Cardiac muscle cell (in vitro differentiated cells and primary cell): ENCODE data around the gene TPSD1. TPM values are rescaled to one million over a fixed set of nuclear protein-coding genes. Genes with fewer than 3 reads are reported as not detected.
A peak's percentile ranks its signal among the peaks of the same experiment; 100 is the strongest.

Experiments used
- DNase-seq, 2 donors: peaks; one replicate each; pipeline versions ENCODE4 v3.0.0 to v3.0.0-alpha.2; 2010 to 2017; ENCODE audit warnings: low read depth in 1 of 2, low spot score in 1 of 2
- H3K27ac ChIP-seq: fragments of 200-600 bp; sonication (generic); 2 replicates; pipeline ENCODE4 v1.5.1; 2016
- H3K27me3 ChIP-seq: fragments of 200-600 bp; sonication (generic); 2 replicates; pipeline ENCODE4 v1.6.0; 2016; ENCODE audit warnings: control low read depth
- H3K36me3 ChIP-seq: fragments of 200-600 bp; sonication (generic); 2 replicates; pipeline ENCODE4 v1.5.1; 2016; ENCODE audit warnings: control low read depth
- H3K4me1 ChIP-seq: fragments of 200-600 bp; sonication (generic); 2 replicates; pipeline ENCODE4 v1.8.1; 2017; ENCODE audit warnings: low read depth, mild to moderate bottlenecking, mixed run types
- H3K4me3 ChIP-seq: fragments of 200-600 bp; sonication (generic); 2 replicates; pipeline ENCODE4 v1.5.1; 2016; ENCODE audit warnings: mild to moderate bottlenecking
- H3K9me3 ChIP-seq: fragments of 200-600 bp; sonication (generic); 2 replicates; pipeline ENCODE4 v1.5.1; 2017; ENCODE audit warnings: low read depth, mild to moderate bottlenecking, control low read depth
- polyA plus RNA-seq: library from polyadenylated mRNA; unstranded; fragments of >200 nt; fragmentation: Nextera tagmentation; extraction: Ambion mirVana; gene quantifications from 2 replicates; pipeline ENCODE4 v1.2.1, GENCODE V29; 2016
- total RNA-seq: library from RNA; depleted of rRNA; stranded (reverse); fragments of >200 nt; gene quantifications from 2 replicates; pipeline ENCODE4 v1.2.3, GENCODE V29; 2016
- TF ChIP-seq, protein P1 (sequence below): IDR thresholded peaks from 2 replicates; pipeline ENCODE4 v1.5.1; 2012; ENCODE audit warnings: low read depth, mild to moderate bottlenecking, low read length

TPSD1 gene
- total and polyA plus RNA-seq, 2 experiments from 2014 or later = not detected

DNA sequence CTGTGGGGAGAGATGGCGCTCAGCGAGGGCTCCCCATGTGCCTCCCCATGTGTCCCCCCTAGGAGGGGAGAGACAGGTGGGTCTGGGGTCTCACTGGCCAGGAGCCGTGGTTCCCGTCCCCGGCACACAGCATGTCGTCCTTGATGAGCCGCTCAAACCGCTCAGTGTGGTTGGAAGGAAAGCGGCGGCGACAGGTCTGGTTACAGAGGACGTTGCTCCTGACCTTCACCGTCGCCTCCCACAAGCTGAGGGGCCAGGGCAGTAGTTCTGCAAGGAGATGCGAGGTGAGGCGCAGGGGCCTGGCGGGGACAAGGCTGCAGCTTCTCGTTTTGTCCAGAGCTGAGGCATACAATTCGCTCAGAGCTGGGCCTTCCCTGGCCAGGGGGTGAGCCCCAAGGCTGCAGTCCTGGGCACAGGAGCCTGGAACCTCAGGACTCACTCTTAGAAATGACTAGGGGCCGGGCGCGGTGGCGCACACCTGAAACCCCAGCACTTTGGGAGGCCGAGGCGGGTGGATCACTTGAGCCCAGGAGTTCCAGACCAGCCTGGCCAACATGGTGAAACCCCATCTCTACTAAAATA is 30.7 kb downstream of the TPSD1 start:
- Histone ChIP-seq H3K9me3 (no peaks in the 10 kb centered on the region), H3K27ac (no peak overlapping the region), H3K27me3 (peaks cover 19% of the 10 kb centered on the region), H3K4me1 (peaks cover 6% of the 10 kb centered on the region), H3K36me3 (no peaks in the 10 kb centered on the region), H3K4me3 (no peak overlapping the region)
- DNase-seq = no peak
- TF ChIP-seq, protein P1, sequence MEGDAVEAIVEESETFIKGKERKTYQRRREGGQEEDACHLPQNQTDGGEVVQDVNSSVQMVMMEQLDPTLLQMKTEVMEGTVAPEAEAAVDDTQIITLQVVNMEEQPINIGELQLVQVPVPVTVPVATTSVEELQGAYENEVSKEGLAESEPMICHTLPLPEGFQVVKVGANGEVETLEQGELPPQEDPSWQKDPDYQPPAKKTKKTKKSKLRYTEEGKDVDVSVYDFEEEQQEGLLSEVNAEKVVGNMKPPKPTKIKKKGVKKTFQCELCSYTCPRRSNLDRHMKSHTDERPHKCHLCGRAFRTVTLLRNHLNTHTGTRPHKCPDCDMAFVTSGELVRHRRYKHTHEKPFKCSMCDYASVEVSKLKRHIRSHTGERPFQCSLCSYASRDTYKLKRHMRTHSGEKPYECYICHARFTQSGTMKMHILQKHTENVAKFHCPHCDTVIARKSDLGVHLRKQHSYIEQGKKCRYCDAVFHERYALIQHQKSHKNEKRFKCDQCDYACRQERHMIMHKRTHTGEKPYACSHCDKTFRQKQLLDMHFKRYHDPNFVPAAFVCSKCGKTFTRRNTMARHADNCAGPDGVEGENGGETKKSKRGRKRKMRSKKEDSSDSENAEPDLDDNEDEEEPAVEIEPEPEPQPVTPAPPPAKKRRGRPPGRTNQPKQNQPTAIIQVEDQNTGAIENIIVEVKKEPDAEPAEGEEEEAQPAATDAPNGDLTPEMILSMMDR = no peak

DNA sequence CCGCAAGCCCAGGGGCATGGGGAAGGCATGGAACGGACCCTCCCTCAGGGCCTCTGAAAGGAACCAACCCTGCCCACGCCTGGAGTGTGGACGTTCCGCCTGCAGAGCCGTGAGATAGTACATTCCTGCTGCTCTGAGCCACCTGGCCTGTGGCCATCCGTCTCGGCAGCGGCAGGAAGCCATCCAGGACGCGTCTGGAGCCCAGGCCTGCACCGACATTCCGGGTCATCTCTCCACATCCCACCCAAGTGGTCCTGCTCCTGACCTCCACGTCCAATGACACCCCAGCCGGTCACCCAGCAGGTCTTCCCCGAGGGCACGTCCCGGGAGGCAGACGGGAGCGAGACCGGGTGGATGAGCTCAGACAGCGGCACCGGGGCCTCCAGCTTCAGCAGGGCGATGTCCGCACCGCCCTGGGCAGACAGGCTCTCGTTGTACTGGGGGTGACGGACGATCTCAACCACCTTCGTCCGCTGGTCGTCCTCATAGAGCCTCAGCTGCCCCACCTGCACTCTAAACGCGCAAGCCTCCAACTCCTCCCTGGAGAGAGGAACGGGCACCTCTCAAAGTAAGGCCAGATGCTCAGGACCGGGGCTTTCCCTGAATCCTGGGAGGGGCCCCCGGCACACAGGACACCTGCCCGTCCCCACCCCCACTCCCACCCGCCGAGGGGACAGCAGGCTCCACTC is 32.3 kb downstream of the TPSD1 start:
- Histone ChIP-seq H3K4me1 (peaks cover 6% of the 10 kb centered on the region), H3K27ac (no peak overlapping the region), H3K4me3 (no peak overlapping the region), H3K36me3 (no peaks in the 10 kb centered on the region), H3K27me3 (peaks cover 19% of the 10 kb centered on the region), H3K9me3 (no peaks in the 10 kb centered on the region)
- peak in 1 of 2 donors; percentile 38 for DNase-seq
- TF ChIP-seq, protein P1 = no peak

DNA sequence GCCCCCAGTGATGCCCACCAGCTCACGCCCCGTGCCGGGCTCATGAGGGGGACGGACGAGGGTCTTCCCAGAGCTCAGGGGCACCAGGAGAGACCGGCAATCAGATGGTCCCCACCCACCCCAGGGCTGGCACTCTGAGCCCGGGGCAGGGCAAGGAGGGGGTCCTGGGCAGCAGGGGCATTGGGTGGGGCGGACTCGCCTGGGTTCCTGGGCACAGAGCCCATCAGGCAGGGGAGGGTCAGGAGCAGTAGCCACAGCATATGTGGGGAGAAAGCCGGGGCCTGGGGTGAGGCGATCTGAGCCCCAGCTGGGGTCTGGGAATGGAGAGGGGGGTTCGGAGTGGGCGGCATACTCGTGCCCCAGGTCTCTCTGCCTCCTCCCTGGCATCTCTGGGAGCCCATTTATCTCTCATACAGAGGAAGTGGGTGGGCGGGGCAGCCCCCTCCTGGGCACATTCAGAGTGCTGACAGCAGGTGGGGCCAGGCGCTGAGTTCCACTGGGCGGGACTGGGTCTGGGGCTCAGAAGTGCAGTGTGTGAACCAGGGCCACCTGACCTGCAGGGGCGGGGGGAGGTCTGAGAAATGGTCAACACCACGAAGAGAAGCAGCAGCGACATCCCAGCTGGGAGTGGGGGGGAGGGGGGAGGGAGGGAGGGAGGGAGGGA is 33.1 kb downstream of the TPSD1 start:
- H3K9me3 ChIP-seq = no peaks in the 10 kb centered on the region
- H3K4me3 ChIP-seq = no peak overlapping the region
- no peaks in the 10 kb centered on the region for H3K36me3 ChIP-seq
- TF ChIP-seq, protein P1 = no peak
- H3K27me3 ChIP-seq = peaks cover 19% of the 10 kb centered on the region
- H3K4me1 ChIP-seq = peaks cover 6% of the 10 kb centered on the region
- H3K27ac ChIP-seq = no peak overlapping the region
- DNase-seq = peak in 1 of 2 donors; percentile 85

DNA sequence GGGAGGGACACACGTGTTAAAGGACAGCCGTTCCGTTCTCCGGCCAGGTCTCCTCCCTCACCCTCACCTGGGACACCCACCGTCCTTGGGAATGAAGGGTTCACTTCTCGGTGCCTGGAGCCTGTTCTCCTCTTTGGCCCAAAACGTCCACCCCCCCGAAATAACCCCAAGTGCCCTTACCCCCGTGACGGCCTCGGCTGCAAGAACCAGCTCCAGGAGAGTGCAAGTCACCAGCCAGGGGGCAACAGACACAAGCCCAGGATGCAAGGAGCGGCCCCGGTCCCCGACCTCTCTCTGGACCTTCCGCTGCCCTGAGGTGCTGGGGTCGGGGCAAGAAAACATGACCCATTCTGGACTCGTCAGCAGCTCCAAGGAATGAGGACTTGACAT is 33.6 kb downstream of the TPSD1 start:
- H3K4me3 ChIP-seq = no peak overlapping the region
- H3K27ac ChIP-seq = no peak overlapping the region
- TF ChIP-seq, protein P1 = no peak
- H3K27me3 ChIP-seq = peaks cover 19% of the 10 kb centered on the region
- DNase-seq = no peak
- H3K36me3 ChIP-seq = no peaks in the 10 kb centered on the region
- peaks cover 6% of the 10 kb centered on the region for H3K4me1 ChIP-seq
- H3K9me3 ChIP-seq = no peaks in the 10 kb centered on the region

DNA sequence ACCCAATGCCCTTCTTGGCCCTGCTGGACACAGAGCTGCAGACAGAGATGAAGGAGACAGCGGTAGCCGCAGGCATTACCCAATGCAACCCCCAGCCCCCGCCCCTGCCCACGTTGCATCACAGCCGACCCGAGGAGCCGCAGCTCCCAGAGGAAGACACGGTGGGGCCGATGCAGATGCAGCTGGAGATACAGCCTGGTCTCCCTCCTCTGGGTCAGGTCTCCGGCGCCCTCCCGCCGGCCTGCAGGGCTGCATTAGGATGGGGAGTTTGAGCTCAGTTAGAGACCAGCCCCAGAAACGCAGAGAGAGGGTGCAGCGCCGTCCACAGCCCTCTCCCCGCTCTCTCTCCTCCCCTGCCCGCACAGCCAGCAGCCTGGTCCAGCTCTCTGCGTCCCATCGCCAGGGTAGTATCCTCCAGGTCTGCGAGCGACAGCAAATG is 34.2 kb downstream of the TPSD1 start:
- TF ChIP-seq, protein P1 = no peak
- peak in 1 of 2 donors; percentile 41 for DNase-seq
- H3K4me1 ChIP-seq = peaks cover 6% of the 10 kb centered on the region
- peaks cover 19% of the 10 kb centered on the region for H3K27me3 ChIP-seq
- no peak overlapping the region for H3K27ac ChIP-seq
- H3K4me3 ChIP-seq = no peak overlapping the region
- H3K36me3 ChIP-seq = no peaks in the 10 kb centered on the region
- H3K9me3 ChIP-seq = no peaks in the 10 kb centered on the region
